HEK293 (cell line): ENCODE results near the gene MTHFSD.

Source experiments
- CTCF ChIA-PET: fragments of 350-600 bp; formaldehyde crosslinking; extraction: SDS; loops from one replicate; lab custom pipeline; 2021; ENCODE audit warnings: antibody characterized with exemption; lab: Yijun Ruan, JAX
- POLR2A ChIA-PET: fragments of 300-600 bp; formaldehyde crosslinking; extraction: SDS; loops from one replicate; lab custom pipeline; 2020; ENCODE audit warnings: antibody characterized with exemption, inconsistent platforms; lab: Yijun Ruan, JAX
- H3K27ac ChIP-seq: fragments of 200-500 bp; sonication (Bioruptor generic); 2 replicates; pipeline ENCODE4 v1.5.1; 2014; ENCODE audit warnings: low read depth, low read length, control low read depth, inconsistent platforms; ENCODE audit errors: extremely low read depth
- H3K36me3 ChIP-seq, 2 experiments: fragments of 200-500 bp in 1 of 2; sonication (Bioruptor generic) in 1 of 2; 1 replicate in 1 of 2; 2 replicates in 1 of 2; pipeline ENCODE4 v1.5.1; 2014 to 2017; ENCODE audit warnings: inconsistent platforms in 2 of 2, low read length in 2 of 2; ENCODE audit not compliant: control insufficient read depth in 2 of 2, insufficient read depth in 1 of 2
- H3K4me1 ChIP-seq: fragments of 200-500 bp; sonication (Bioruptor generic); 2 replicates; pipeline ENCODE4 v1.5.1; 2014; ENCODE audit warnings: mild to moderate bottlenecking, low read length, inconsistent platforms; ENCODE audit not compliant: control insufficient read depth, insufficient read depth
- H3K4me3 ChIP-seq: 2 replicates; pipeline ENCODE4 v1.5.1; 2011; ENCODE audit warnings: low read depth, mild to moderate bottlenecking, control low read depth, low read length, moderate library complexity
- H3K9me3 ChIP-seq: fragments of 200-500 bp; sonication (Bioruptor generic); 2 replicates; pipeline ENCODE4 v1.5.1; 2014; ENCODE audit warnings: low read depth, low read length, inconsistent platforms; ENCODE audit not compliant: control insufficient read depth, insufficient read depth
- FEZF1 ChIP-seq: fragments of 450-650 bp; formaldehyde crosslinking; IDR thresholded peaks from 2 replicates; pipeline ENCODE4 v1.5.1; 2016; ENCODE audit warnings: missing biosample characterization, missing genetic modification characterization
- GLIS1 ChIP-seq: fragments of 450-650 bp; formaldehyde crosslinking; IDR thresholded peaks from 2 replicates; pipeline ENCODE4 v1.5.1; 2016; ENCODE audit warnings: missing biosample characterization, missing genetic modification characterization
- MZF1 ChIP-seq: fragments of 450-650 bp; formaldehyde crosslinking; IDR thresholded peaks from 2 replicates; pipeline ENCODE4 v1.5.1; 2017; ENCODE audit warnings: missing biosample characterization, missing genetic modification characterization, borderline replicate concordance
- OVOL3 ChIP-seq: fragments of 450-650 bp; formaldehyde crosslinking; IDR thresholded peaks from 2 replicates; pipeline ENCODE4 v1.5.1; 2016; ENCODE audit warnings: missing biosample characterization, missing genetic modification characterization
- REPIN1 ChIP-seq: fragments of 450-650 bp; formaldehyde crosslinking; IDR thresholded peaks from 2 replicates; pipeline ENCODE4 v1.5.1; 2017; ENCODE audit warnings: missing biosample characterization, missing genetic modification characterization, low read depth
- SETDB1 ChIP-seq: IDR thresholded peaks from one replicate; pipeline ENCODE4 v1.6.1; 2017; ENCODE audit warnings: mild to moderate bottlenecking, low read length, moderate library complexity, mixed read lengths; ENCODE audit not compliant: insufficient read length
- ZBTB8A ChIP-seq: fragments of 450-650 bp; formaldehyde crosslinking; IDR thresholded peaks from 2 replicates; pipeline ENCODE4 v1.5.1; 2016; ENCODE audit warnings: missing biosample characterization, missing genetic modification characterization
- ZIC2 ChIP-seq: fragments of 450-650 bp; formaldehyde crosslinking; IDR thresholded peaks from 2 replicates; pipeline ENCODE4 v1.5.1; 2016; ENCODE audit warnings: missing biosample characterization, missing genetic modification characterization
- ZNF2 ChIP-seq: fragments of 450-650 bp; formaldehyde crosslinking; IDR thresholded peaks from 2 replicates; pipeline ENCODE4 v1.5.1; 2016; ENCODE audit warnings: missing biosample characterization, missing genetic modification characterization
- ZNF37A ChIP-seq: fragments of 450-650 bp; IDR thresholded peaks from 2 replicates; pipeline ENCODE4 v1.5.1; 2018; ENCODE audit warnings: missing biosample characterization, missing genetic modification characterization
- ZNF558 ChIP-seq: fragments of 450-650 bp; formaldehyde crosslinking; IDR thresholded peaks from 2 replicates; pipeline ENCODE4 v1.5.1; 2016; ENCODE audit warnings: missing biosample characterization, missing genetic modification characterization
- ZNF600 ChIP-seq: fragments of 450-650 bp; formaldehyde crosslinking; IDR thresholded peaks from 2 replicates; pipeline ENCODE4 v1.5.1; 2016; ENCODE audit warnings: missing biosample characterization, missing genetic modification characterization
- ZNF707 ChIP-seq: fragments of 450-650 bp; formaldehyde crosslinking; IDR thresholded peaks from 2 replicates; pipeline ENCODE4 v1.5.1; 2016; ENCODE audit warnings: missing biosample characterization, missing genetic modification characterization
- ZXDB ChIP-seq: fragments of 450-650 bp; formaldehyde crosslinking; IDR thresholded peaks from 2 replicates; pipeline ENCODE4 v1.5.1; 2016; ENCODE audit warnings: missing biosample characterization, missing genetic modification characterization
- TF ChIP-seq, protein P1 (sequence below): fragments of 450-650 bp; formaldehyde crosslinking; conservative IDR thresholded peaks from 2 replicates; pipeline ENCODE4 v1.5.1; 2016; ENCODE audit warnings: low read depth, missing biosample characterization, missing genetic modification characterization
- TF ChIP-seq, protein P2 (sequence below): fragments of 450-650 bp; formaldehyde crosslinking; IDR thresholded peaks from 2 replicates; pipeline ENCODE4 v1.5.1; 2016; ENCODE audit warnings: missing biosample characterization, missing genetic modification characterization
- TF ChIP-seq, protein P3 (sequence below): fragments of 450-650 bp; formaldehyde crosslinking; IDR thresholded peaks from 2 replicates; pipeline ENCODE4 v1.5.1; 2017; ENCODE audit warnings: missing biosample characterization, missing genetic modification characterization
- TF ChIP-seq, protein P4 (sequence below): fragments of 450-650 bp; formaldehyde crosslinking; IDR thresholded peaks from 2 replicates; pipeline ENCODE4 v1.5.1; 2016; ENCODE audit warnings: missing biosample characterization, missing genetic modification characterization, borderline replicate concordance
- TF ChIP-seq, protein P5 (sequence below): fragments of 450-650 bp; formaldehyde crosslinking; IDR thresholded peaks from 2 replicates; pipeline ENCODE4 v1.5.1; 2016; ENCODE audit warnings: missing biosample characterization, missing genetic modification characterization
- TF ChIP-seq, protein P6 (sequence below): fragments of 450-650 bp; formaldehyde crosslinking; IDR thresholded peaks from 2 replicates; pipeline ENCODE4 v1.5.1; 2016; ENCODE audit warnings: missing biosample characterization, missing genetic modification characterization

MTHFSD gene

DNA sequence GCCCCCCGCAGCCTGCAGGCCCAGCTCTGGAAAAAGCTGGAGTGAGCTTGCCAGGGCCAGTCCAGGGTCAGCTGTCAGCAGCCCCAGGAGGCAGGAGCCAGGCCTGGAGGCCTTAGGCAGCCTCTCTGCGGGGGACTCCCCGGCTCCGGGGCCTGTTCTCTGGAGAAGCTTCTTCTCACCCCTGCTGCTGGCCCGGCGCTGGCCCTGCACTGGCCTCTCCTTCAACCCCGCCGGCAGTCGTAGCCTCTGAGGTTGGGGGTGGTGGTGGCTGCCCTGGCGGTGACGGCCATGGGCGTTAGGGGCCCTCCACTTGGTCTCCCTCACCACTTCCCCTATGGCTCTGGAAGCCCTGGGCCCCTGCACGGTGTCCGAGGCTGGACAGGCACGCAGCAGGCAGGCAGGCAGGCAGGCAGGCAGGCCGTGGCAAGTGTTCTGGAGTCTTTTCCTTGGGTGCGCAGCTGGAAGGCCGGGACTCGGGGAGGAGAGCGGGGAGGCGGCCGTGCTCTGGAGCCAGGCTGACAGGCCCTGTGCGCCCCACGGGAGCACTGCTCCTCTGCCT is 42.7 kb downstream of the MTHFSD start:
- CTCF ChIA-PET, result interaction anchor here (0.6 to 1.3 kb wide), 3 partner anchors 8 to 1984 kb away, joined by 3 to 5 read pairs (median 5); no protein-coding TSS in a partner anchor
- POLR2A ChIA-PET, result interaction anchor here (0.5 kb wide), 1 partner anchor 200 kb away, joined by 4 read pairs; no protein-coding TSS in a partner anchor
- Histone ChIP-seq H3K4me3 (no peak overlapping the region), H3K4me1 (no peaks in the 10 kb centered on the region; the same call in 1 of the 2 replicates), H3K27ac (no peak overlapping the region), H3K36me3 (peaks cover 0 to 21% of the 10 kb centered on the region in 2 experiments; a peak in 1 of 3 replicates), H3K9me3 (no peaks in the 10 kb centered on the region)
- TF ChIP-seq ZNF37A (tag by site-specific recombination) (no peak), ZNF600 (tag by site-specific recombination) (0 out of 2 replicates have a peak, but pooled peaks have one; percentile 15), ZIC2 (tag by site-specific recombination) (peak; percentile 13; the same call in 1 of the 2 replicates), ZNF707 (tag by site-specific recombination) (no peak), GLIS1 (peak; percentile 72)
- TF ChIP-seq, protein P1, sequence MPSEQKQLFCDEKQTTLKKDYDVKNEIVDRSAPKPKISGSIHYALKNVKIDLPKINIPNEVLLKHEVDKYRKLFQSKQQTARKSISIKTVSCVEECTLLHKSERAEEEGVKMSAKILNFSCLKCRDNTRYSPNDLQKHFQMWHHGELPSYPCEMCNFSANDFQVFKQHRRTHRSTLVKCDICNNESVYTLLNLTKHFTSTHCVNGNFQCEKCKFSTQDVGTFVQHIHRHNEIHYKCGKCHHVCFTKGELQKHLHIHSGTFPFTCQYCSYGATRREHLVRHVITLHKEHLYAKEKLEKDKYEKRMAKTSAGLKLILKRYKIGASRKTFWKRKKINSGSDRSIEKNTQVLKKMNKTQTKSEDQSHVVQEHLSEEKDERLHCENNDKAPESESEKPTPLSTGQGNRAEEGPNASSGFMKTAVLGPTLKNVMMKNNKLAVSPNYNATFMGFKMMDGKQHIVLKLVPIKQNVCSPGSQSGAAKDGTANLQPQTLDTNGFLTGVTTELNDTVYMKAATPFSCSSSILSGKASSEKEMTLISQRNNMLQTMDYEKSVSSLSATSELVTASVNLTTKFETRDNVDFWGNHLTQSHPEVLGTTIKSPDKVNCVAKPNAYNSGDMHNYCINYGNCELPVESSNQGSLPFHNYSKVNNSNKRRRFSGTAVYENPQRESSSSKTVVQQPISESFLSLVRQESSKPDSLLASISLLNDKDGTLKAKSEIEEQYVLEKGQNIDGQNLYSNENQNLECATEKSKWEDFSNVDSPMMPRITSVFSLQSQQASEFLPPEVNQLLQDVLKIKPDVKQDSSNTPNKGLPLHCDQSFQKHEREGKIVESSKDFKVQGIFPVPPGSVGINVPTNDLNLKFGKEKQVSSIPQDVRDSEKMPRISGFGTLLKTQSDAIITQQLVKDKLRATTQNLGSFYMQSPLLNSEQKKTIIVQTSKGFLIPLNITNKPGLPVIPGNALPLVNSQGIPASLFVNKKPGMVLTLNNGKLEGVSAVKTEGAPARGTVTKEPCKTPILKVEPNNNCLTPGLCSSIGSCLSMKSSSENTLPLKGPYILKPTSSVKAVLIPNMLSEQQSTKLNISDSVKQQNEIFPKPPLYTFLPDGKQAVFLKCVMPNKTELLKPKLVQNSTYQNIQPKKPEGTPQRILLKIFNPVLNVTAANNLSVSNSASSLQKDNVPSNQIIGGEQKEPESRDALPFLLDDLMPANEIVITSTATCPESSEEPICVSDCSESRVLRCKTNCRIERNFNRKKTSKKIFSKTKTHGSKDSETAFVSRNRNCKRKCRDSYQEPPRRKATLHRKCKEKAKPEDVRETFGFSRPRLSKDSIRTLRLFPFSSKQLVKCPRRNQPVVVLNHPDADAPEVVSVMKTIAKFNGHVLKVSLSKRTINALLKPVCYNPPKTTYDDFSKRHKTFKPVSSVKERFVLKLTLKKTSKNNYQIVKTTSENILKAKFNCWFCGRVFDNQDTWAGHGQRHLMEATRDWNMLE (tag by site-specific recombination), result no peak
- TF ChIP-seq, protein P2, sequence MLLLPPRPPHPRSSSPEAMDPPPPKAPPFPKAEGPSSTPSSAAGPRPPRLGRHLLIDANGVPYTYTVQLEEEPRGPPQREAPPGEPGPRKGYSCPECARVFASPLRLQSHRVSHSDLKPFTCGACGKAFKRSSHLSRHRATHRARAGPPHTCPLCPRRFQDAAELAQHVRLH, result no peak
- TF ChIP-seq, protein P3, sequence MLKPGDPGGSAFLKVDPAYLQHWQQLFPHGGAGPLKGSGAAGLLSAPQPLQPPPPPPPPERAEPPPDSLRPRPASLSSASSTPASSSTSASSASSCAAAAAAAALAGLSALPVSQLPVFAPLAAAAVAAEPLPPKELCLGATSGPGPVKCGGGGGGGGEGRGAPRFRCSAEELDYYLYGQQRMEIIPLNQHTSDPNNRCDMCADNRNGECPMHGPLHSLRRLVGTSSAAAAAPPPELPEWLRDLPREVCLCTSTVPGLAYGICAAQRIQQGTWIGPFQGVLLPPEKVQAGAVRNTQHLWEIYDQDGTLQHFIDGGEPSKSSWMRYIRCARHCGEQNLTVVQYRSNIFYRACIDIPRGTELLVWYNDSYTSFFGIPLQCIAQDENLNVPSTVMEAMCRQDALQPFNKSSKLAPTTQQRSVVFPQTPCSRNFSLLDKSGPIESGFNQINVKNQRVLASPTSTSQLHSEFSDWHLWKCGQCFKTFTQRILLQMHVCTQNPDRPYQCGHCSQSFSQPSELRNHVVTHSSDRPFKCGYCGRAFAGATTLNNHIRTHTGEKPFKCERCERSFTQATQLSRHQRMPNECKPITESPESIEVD (tag by site-specific recombination), result no peak

DNA sequence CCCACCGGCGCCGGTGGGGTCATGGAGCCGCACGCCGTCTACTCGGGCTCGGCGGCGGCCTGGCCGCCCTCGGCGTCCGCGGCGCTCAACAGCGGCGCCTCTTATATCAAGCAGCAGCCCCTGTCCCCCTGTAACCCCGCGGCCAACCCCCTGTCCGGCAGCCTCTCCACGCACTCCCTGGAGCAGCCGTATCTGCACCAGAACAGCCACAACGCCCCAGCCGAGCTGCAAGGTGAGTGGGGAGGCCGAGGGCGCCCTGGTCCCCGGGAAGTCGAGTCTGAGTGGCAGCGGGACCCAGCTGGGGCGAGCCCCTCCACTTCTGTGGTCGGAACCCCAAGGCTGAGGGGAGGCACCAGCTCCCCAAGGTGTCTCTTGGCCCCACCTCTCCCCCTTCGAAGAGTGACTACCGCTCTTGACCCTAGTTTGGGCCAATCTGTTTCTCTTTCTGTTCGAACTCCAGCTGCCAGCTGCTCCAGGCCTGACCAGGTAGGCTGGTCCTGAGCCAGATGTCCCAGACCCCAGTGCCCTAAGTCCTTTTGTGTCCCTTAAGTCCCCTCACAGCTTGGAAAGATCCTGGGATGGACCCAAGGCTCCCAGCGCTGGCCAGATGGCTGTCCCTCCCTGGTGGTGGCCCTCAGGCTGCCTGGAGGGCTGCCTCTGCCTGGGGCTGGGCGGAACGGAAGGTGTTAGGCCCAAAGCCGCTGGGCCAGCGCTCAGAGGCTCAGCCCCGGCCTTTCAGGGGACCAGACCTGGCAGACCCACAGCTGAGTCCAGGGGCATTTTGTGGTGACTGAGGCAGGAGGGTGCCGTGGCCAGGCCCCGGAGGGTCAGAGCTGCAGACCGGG is 43.5 kb downstream of the MTHFSD start:
- Histone ChIP-seq H3K9me3 (no peaks in the 10 kb centered on the region), H3K4me3 (no peak overlapping the region), H3K36me3 (peaks cover 0 to 21% of the 10 kb centered on the region in 2 experiments; a peak in 1 of 3 replicates), H3K4me1 (no peaks in the 10 kb centered on the region; the same call in 1 of the 2 replicates), H3K27ac (no peak overlapping the region; the same call in 1 of the 2 replicates)
- CTCF ChIA-PET, result interaction anchor here (0.6 to 1.3 kb wide), 3 partner anchors 9 to 259 kb away, joined by 3 to 5 read pairs (median 5); no protein-coding TSS in a partner anchor
- POLR2A ChIA-PET, result no interaction called here
- TF ChIP-seq SETDB1 (no peak), ZNF600 (tag by site-specific recombination) (no peak), ZXDB (tag by site-specific recombination) (no peak), OVOL3 (tag by site-specific recombination) (no peak), REPIN1 (no peak), FEZF1 (tag by site-specific recombination) (no peak), ZNF2 (tag by site-specific recombination) (no peak), ZBTB8A (tag by site-specific recombination) (no peak), MZF1 (tag by site-specific recombination) (no peak), ZNF558 (tag by site-specific recombination) (no peak)
- TF ChIP-seq, protein P4, sequence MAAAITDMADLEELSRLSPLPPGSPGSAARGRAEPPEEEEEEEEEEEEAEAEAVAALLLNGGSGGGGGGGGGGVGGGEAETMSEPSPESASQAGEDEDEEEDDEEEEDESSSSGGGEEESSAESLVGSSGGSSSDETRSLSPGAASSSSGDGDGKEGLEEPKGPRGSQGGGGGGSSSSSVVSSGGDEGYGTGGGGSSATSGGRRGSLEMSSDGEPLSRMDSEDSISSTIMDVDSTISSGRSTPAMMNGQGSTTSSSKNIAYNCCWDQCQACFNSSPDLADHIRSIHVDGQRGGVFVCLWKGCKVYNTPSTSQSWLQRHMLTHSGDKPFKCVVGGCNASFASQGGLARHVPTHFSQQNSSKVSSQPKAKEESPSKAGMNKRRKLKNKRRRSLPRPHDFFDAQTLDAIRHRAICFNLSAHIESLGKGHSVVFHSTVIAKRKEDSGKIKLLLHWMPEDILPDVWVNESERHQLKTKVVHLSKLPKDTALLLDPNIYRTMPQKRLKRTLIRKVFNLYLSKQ (tag by site-specific recombination), result no peak
- TF ChIP-seq, protein P5, sequence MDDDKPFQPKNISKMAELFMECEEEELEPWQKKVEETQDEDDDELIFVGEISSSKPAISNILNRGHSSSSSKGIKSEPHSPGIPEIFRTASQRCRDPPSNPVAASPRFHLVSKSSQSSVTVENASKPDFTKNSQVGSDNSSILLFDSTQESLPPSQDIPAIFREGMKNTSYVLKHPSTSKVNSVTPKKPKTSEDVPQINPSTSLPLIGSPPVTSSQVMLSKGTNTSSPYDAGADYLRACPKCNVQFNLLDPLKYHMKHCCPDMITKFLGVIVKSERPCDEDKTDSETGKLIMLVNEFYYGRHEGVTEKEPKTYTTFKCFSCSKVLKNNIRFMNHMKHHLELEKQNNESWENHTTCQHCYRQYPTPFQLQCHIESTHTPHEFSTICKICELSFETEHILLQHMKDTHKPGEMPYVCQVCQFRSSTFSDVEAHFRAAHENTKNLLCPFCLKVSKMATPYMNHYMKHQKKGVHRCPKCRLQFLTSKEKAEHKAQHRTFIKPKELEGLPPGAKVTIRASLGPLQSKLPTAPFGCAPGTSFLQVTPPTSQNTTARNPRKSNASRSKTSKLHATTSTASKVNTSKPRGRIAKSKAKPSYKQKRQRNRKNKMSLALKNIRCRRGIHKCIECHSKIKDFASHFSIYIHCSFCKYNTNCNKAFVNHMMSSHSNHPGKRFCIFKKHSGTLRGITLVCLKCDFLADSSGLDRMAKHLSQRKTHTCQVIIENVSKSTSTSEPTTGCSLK (tag by site-specific recombination), result no peak
- TF ChIP-seq, protein P6, sequence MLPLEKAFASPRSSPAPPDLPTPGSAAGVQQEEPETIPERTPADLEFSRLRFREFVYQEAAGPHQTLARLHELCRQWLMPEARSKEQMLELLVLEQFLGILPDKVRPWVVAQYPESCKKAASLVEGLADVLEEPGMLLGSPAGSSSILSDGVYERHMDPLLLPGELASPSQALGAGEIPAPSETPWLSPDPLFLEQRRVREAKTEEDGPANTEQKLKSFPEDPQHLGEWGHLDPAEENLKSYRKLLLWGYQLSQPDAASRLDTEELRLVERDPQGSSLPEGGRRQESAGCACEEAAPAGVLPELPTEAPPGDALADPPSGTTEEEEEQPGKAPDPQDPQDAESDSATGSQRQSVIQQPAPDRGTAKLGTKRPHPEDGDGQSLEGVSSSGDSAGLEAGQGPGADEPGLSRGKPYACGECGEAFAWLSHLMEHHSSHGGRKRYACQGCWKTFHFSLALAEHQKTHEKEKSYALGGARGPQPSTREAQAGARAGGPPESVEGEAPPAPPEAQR, result no peak
